Fibroblast of lung (primary cell): ENCODE results near the gene TFCP2. TPM values are rescaled to one million over a fixed set of nuclear protein-coding genes. Genes with fewer than 3 reads are reported as not detected.
A peak's percentile ranks its signal among the peaks of the same experiment; 100 is the strongest.
"Not testable (repeated sequence)": the region's sequence is repeated elsewhere in the genome, so short reads cannot be mapped to it uniquely, and the experiment has no call there.

Experiments used
- DNase-seq, 2 donors: peaks; one replicate each; pipeline versions ENCODE4 v3.0.0 to v3.0.0-alpha.2; 2010; ENCODE audit warnings: low read depth in 2 of 2
- H2AFZ ChIP-seq: 2 replicates; pipeline ENCODE4 v1.5.1; 2012; ENCODE audit warnings: low read length, control low read depth, inconsistent platforms
- H3K27ac ChIP-seq: 2 replicates; pipeline ENCODE4 v1.5.1; 2011; ENCODE audit warnings: low read length, control low read depth; ENCODE audit not compliant: insufficient read depth
- H3K27me3 ChIP-seq: 2 replicates; pipeline ENCODE4 v1.5.1; 2011; ENCODE audit warnings: mild to moderate bottlenecking, low read length; ENCODE audit not compliant: control insufficient read depth, insufficient read depth
- H3K36me3 ChIP-seq: 2 replicates; pipeline ENCODE4 v1.5.1; 2011; ENCODE audit warnings: low read length; ENCODE audit not compliant: control insufficient read depth, insufficient read depth
- H3K4me1 ChIP-seq: 2 replicates; pipeline ENCODE4 v1.5.1; 2011; ENCODE audit warnings: low read length; ENCODE audit not compliant: control insufficient read depth, insufficient read depth; ENCODE audit errors: extremely low read depth
- H3K4me2 ChIP-seq: 2 replicates; pipeline ENCODE4 v1.5.1; 2011; ENCODE audit warnings: low read length, control low read depth; ENCODE audit not compliant: insufficient read depth; ENCODE audit errors: extremely low read depth
- H3K4me3 ChIP-seq, 4 experiments: fragments of 200-600 bp in 1 of 4; sonication (generic) in 1 of 4; replicated peaks in 1 of 4; 2 replicates each; pipeline ENCODE4 v1.5.1; 2011 to 2016; ENCODE audit warnings: low read length in 4 of 4, low read depth in 3 of 4, mild to moderate bottlenecking in 3 of 4, control low read depth in 2 of 4, inconsistent platforms in 1 of 4, mixed read lengths in 1 of 4; ENCODE audit not compliant: insufficient read depth in 1 of 4; ENCODE audit errors: control extremely low read depth in 1 of 4
- H3K79me2 ChIP-seq: 2 replicates; pipeline ENCODE4 v1.5.1; 2012; ENCODE audit warnings: mild to moderate bottlenecking, low read length, inconsistent platforms; ENCODE audit not compliant: control insufficient read depth, insufficient read depth
- H3K9ac ChIP-seq: 2 replicates; pipeline ENCODE4 v1.5.1; 2011; ENCODE audit warnings: mild to moderate bottlenecking, low read length, control low read depth; ENCODE audit not compliant: insufficient read depth
- H3K9me3 ChIP-seq: 2 replicates; pipeline ENCODE4 v1.5.1; 2012; ENCODE audit warnings: low read depth, low read length; ENCODE audit not compliant: control insufficient read depth, insufficient read depth
- H4K20me1 ChIP-seq: 2 replicates; pipeline ENCODE4 v1.5.1; 2011; ENCODE audit warnings: low read length; ENCODE audit not compliant: control insufficient read depth, insufficient read depth; ENCODE audit errors: extremely low read depth
- CTCF ChIP-seq, 2 donors: IDR thresholded peaks in 1 of 2; conservative IDR thresholded peaks in 1 of 2; 1 replicate in 1 of 2; 2 replicates in 1 of 2; pipeline ENCODE4 v1.5.1; 2011 to 2012; ENCODE audit warnings: low read length in 2 of 2, control low read depth in 1 of 2, inconsistent platforms in 1 of 2, low read depth in 1 of 2, mild to moderate bottlenecking in 1 of 2
- EZH2 ChIP-seq: IDR thresholded peaks from 2 replicates; pipeline ENCODE4 v1.5.1; 2012; ENCODE audit warnings: low read length, control low read depth, mild to moderate bottlenecking; ENCODE audit errors: missing control alignments
- polyA minus RNA-seq: library from RNA; depleted of rRNA, polyadenylated mRNA; stranded (reverse); fragments of >200 nt; gene quantifications from 2 replicates; pipeline ENCODE4 v1.2.3, GENCODE V29; 2011; ENCODE audit warnings: low replicate concordance
- polyA plus RNA-seq, 2 donors: library from polyadenylated mRNA; depleted of rRNA in 1 of 2; stranded (reverse) in 1 of 2; unstranded in 1 of 2; fragments of >200 nt; gene quantifications; 2 replicates each; pipeline ENCODE4 v1.2.1, GENCODE V29; 2011 to 2012; ENCODE audit warnings: missing spikeins in 1 of 2
- total RNA-seq: library from RNA; depleted of rRNA; stranded (reverse); fragments of >200 nt; gene quantifications from 2 replicates; pipeline ENCODE4 v1.2.1, GENCODE V29; 2014

Gene TFCP2
- total RNA-seq, result 7.7 and 9.4 TPM in 2 replicates
- 21.7 and 23.0 TPM in 2 replicates for polyA plus RNA-seq
- polyA plus RNA-seq (2012), result 17.4 and 18.1 TPM in 2 replicates
- polyA minus RNA-seq, result 3.3 and 3.9 TPM in 2 replicates

- Histone ChIP-seq H3K27ac (peak within 1 kb of the TSS; percentile 100), H2AFZ (peak within 1 kb of the TSS; percentile 98), H3K4me3 (peak within 1 kb of the TSS; percentile 75 to 99 (median 96)), H3K27me3 (no peaks in the 10 kb centered on the region), H3K36me3 (no peaks in the 10 kb centered on the region), H3K9ac (peak within 1 kb of the TSS; percentile 99), H4K20me1 (no peaks in the 10 kb centered on the region), H3K4me1 (peaks cover 3% of the 10 kb centered on the region), H3K4me2 (peak within 1 kb of the TSS; percentile 94), H3K9me3 (no peaks in the 10 kb centered on the region), H3K79me2 (peaks cover 34% of the 10 kb centered on the region)
- TF ChIP-seq CTCF (conservative IDR thresholded peaks at IDR 0.05 in 1 of 2, IDR thresholded peaks at IDR 0.05 in 1 of 2; ENCODE audit: low read depth in 1 of 2, low read length in 2 of 2) (no peak), EZH2 (no peak)
- peak; percentile 97 for DNase-seq
Observed at GRCh38 chr12:51172515-51173431, at the start of gene TFCP2. Gene TFCP2, minus strand, starts transcription at chr12:51173135. Its CDS starts 713 bp downstream, at chr12:51172422.

GRCh38 chr12:51222461-51222860 is 49.5 kb upstream of the TFCP2 start:
- TF ChIP-seq CTCF (conservative IDR thresholded peaks at IDR 0.05 in 1 of 2, IDR thresholded peaks at IDR 0.05 in 1 of 2; ENCODE audit: low read depth in 1 of 2, low read length in 2 of 2) (no peak), EZH2 (no peak)
- no peaks in the 10 kb centered on the region for H3K79me2 ChIP-seq
- no peak overlapping the region for H3K4me3 ChIP-seq

GRCh38 chr12:51219857-51220256 is 46.9 kb upstream of the TFCP2 start:
- not testable (repeated sequence) for H3K27me3 ChIP-seq, H3K4me2 ChIP-seq, H2AFZ ChIP-seq, H3K4me3 ChIP-seq, H3K79me2 ChIP-seq, H3K27ac ChIP-seq, H3K36me3 ChIP-seq, H3K9ac ChIP-seq, H3K9me3 ChIP-seq, H3K4me1 ChIP-seq, H4K20me1 ChIP-seq, DNase-seq

More at GRCh38 chr12:51222461-51222860, 49.5 kb upstream of the TFCP2 start:
- peak in 1 of 2 donors; percentile 34 for DNase-seq
- Histone ChIP-seq H4K20me1 (no peaks in the 10 kb centered on the region), H3K4me2 (no peak overlapping the region), H3K27me3 (no peaks in the 10 kb centered on the region), H3K36me3 (no peaks in the 10 kb centered on the region), H3K9me3 (no peaks in the 10 kb centered on the region), H3K4me1 (no peaks in the 10 kb centered on the region), H3K27ac (no peak overlapping the region), H3K9ac (no peak overlapping the region), H2AFZ (no peak overlapping the region)
